HG02885 (cell line): Measurements from ENCODE around the gene TCAP.

Source experiments
- ATAC-seq: cut with Tn5 transposase; IDR thresholded peaks from one replicate; pipeline ENCODE4 v1.9.1; 2021; ENCODE audit warnings: mild to moderate bottlenecking; ENCODE audit not compliant: unreplicated experiment, poor library complexity

Gene TCAP

GRCh38 chr17:39647256-39647655 is 17.9 kb upstream of the TCAP start:
- no peak for ATAC-seq

GRCh38 chr17:39648616-39649366 is 16.4 kb upstream of the TCAP start:
- ATAC-seq: no peak

GRCh38 chr17:39650121-39650579 is 15.0 kb upstream of the TCAP start:
- no peak for ATAC-seq

GRCh38 chr17:39651923-39652586 is 13.1 kb upstream of the TCAP start:
- ATAC-seq: no peak

GRCh38 chr17:39652587-39653315 is 12.4 kb upstream of the TCAP start:
- no peak for ATAC-seq

GRCh38 chr17:39653316-39653661 is 11.9 kb upstream of the TCAP start:
- ATAC-seq: no peak

- no peak for ATAC-seq
These were observed 11.4 kb upstream of the TCAP start for GRCh38 chr17:39653662-39654331.

GRCh38 chr17:39655105-39655504 is 10.0 kb upstream of the TCAP start:
- ATAC-seq: no peak

- ATAC-seq: no peak
These were observed 6.8 kb upstream of the TCAP start for GRCh38 chr17:39658346-39658745.

- no peak for ATAC-seq
These were observed 6.4 kb upstream of the TCAP start for GRCh38 chr17:39658760-39659159.

- ATAC-seq: no peak
These were observed 5.7 kb upstream of the TCAP start for GRCh38 chr17:39659279-39660010.

GRCh38 chr17:39660011-39660360 is 5.2 kb upstream of the TCAP start:
- ATAC-seq: no peak

- no peak for ATAC-seq
These were observed 4.5 kb upstream of the TCAP start for GRCh38 chr17:39660397-39661385.

GRCh38 chr17:39661744-39662541 is 3.2 kb upstream of the TCAP start:
- ATAC-seq: no peak

- ATAC-seq: no peak
These were observed 2.4 kb upstream of the TCAP start for GRCh38 chr17:39662551-39663339.

- ATAC-seq: no peak
These were observed 1.8 kb upstream of the TCAP start for GRCh38 chr17:39663340-39663687.

GRCh38 chr17:39663688-39664580 is 1.2 kb upstream of the TCAP start:
- ATAC-seq: no peak
